Adrenal gland (tissue), 5 donors: ENCODE data around the gene ST7.

Experiments
- CTCF ChIP-seq, 6 experiments: fragments of 450-650 bp in 4 of 6; fragments of 200-600 bp in 2 of 6; sonication (generic) in 1 of 6; IDR thresholded peaks; 1 replicate in 5 of 6; 2 replicates in 1 of 6; pipeline versions ENCODE4 v1.5.1 to v1.8.0; 2016 to 2021; ENCODE audit warnings: antibody characterized with exemption in 6 of 6, mild to moderate bottlenecking in 2 of 6, moderate library complexity in 1 of 6
- POLR2A ChIP-seq, 2 donors: fragments of 450-650 bp; IDR thresholded peaks; one replicate each; pipeline ENCODE4 v1.6.1; 2017; ENCODE audit warnings: antibody characterized with exemption in 2 of 2, mild to moderate bottlenecking in 2 of 2, moderate library complexity in 1 of 2
- donor health status: DM: no; HTN: no; CAD: no.

GRCh38 chr7:116940689-116941370, 12.5 kb upstream of the ST7 start:
- TF ChIP-seq CTCF (IDR thresholded peaks at IDR 0.05), result no peak
- TF ChIP-seq POLR2A (IDR thresholded peaks at IDR 0.05), result no peak
